HG03095 (cell line): Measurements from ENCODE around the gene SNX32.

Source experiments
- ATAC-seq: cut with Tn5 transposase; IDR thresholded peaks from one replicate; pipeline ENCODE4 v1.9.1; 2021; ENCODE audit warnings: moderate library complexity; ENCODE audit not compliant: unreplicated experiment

SNX32 gene

DNA sequence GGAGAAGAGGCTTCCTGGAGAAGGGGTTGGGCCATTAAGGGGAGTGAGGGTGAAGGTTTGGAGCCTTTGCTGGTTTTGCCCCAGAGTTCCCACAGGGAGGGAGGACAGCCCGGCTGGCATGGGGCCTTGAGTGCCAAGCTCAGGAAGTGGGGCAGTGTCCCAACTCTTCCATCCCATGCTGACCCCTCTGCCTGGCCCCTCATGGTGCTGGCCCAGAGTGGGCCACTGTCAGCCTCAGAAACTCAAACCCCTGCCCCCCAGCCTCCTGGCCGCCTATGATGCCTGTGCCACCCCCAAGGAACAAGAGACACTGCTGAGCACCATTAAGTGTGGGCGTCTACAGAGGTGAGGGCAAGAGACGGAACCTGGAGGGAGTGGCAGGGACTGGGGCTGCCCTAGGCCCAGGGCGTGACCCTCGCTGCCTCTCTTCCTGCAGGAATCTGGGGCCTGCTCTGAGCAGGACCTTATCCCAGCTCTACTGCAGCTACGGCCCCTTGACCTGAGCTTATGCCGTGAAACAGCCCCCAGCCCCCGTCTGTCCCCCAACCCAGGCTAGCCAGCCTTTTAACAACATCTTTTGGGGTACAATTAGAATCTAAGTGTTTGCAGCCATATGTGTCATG, 31.9 kb downstream of the SNX32 start:
- no peak for ATAC-seq

DNA sequence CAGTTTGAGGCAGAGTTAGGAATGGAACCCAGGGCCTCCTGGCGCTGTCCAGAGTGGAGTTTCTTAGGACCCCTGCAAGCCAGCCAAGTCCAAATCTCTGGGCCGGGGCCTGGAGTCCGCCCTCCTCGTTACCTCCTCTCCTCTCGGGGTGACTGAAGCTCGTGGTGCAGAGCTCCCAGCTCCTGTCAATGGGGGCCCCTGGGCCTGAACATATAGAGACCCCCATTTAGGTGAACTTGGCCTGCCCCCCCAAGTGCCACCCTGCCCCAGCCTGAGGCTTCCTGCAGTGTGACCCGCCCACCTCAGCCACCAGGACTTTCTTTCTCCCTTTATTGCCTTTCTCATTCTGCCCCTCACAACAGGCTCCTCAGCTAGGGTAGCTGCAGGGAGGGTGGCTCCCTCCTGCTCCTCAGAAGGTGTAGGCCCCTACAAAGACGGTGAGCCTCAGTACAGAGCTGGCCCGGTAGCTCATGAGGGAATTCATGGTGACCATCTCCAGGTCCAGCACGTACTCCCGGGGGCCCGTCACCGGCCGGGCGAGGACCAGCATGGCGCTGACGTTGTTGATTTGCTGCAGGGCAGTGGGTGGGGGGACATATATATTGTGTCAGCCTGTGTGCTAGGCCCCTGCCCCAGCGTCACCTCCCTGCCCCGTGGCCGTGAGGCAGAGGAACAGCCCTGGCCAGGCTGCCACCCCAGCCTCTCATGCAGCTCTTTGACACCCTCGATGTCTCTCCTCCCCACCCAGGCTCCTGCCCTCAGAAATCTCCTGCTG, 32.9 kb downstream of the SNX32 start:
- ATAC-seq: no peak

DNA sequence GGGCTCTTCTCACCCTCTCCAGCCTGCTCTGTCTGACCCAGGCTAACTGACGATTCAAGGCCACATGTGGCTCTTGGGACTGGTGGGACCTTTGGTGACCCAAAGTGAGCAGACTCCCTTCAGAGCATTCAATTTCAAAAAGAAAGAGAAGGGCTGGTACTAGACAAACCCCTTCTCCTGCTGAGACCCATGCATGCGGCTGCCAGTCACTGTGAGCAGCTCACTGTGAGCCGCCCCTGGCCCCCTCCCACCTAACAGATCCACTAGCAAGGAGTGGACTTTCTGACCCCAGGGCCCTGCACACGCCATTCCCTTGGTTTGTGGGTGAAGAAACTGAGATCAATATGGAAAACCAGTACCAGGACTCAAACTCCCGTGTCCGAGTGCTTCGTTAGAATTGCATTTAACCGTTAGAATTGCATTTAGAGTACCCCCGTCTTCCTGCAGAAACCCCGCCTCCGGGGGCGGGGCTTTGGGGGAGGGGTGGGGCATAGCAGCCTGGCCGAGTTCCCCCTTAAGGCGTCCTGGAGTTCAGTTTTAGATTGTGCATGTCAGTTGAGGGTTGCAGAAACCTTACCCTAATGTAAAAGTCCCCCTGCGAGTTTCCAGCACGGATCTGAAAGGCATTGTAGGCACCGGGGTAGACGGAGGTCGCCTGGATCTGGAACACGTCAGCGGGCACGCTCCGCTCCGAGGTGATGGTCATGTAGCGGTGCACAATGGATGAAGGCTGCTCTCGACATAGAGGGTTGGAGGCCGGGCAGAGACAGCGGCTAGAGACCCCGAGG, 33.7 kb downstream of the SNX32 start:
- ATAC-seq: no peak

DNA sequence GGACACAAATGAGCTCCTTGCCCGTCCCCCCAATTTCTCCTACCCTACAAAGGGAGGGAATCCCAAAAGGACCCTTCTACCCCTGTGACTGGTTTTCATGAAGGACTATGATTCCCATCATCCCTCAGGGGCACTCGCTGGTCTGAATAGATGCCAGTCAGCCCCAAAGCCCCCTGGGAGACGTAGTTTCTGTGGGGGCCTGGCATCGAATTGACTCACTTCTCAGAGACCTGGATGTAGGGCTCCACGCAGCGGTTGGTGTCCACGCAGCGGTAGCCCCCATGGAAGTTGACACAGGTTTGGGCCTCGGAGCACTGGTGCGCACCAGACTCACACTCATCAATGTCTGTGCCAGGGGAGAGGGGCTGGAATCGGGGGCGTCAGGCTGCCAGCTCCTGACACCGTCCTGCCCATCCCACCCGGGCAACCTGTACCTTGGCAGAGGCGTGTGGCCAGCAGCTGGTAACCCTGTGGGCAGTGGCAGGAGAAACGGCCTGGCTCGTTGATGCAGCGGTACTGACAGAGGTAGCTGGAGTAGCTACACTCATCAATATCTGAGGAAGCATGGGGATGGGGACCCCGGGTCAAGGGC, 34.4 kb downstream of the SNX32 start:
- ATAC-seq: no peak

DNA sequence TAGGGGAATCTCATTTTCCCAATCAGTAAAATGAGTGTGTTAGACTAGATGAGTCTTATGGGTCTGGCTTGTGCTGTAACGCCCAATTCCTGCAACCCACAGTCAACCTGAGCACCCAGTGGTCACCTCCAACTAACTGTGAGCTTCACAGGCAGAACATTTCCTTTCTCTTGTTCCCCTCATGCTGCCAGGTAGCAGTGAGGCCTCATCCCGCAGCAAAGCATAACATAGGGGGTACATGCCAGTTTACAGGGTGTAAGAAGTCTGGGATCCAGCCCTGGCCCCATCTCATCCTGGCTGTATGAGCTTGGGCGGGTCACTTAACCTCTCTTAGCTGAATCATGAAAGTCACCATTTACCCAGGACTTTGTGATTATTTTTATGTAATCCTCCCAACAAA, 35.1 kb downstream of the SNX32 start:
- ATAC-seq: no peak

DNA sequence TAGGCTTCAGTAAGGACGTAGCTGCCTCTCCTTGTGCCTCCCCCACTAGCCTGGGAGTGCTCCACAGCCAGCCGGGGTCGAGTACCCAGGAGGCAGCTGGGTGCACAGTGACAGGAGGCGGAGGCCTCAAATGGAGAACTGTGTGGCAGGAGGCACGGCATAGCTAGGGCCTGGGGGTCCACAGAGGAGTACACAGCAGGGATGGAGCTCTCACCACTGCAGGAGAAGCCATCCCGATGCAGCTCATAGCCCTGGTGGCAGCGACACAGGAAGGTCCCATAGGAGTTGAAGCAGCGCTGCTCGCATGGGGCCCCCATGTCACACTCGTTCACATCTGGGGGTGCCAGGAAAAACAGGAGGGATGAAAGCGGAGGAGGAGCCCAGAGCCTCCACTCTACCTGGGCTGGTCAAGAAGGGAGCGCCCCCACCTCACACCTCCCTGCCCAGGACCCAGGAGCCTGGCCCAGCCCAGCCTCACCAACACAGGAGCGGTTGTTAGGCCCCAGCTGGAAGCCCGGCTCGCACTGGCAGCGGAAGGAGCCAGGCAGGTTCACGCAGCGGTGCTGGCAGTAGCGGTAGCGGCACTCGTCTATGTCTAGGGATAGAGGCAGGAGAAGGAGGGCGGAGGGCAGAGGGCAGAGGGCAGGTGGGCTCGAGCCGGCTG, 36.0 kb downstream of the SNX32 start:
- ATAC-seq: no peak

DNA sequence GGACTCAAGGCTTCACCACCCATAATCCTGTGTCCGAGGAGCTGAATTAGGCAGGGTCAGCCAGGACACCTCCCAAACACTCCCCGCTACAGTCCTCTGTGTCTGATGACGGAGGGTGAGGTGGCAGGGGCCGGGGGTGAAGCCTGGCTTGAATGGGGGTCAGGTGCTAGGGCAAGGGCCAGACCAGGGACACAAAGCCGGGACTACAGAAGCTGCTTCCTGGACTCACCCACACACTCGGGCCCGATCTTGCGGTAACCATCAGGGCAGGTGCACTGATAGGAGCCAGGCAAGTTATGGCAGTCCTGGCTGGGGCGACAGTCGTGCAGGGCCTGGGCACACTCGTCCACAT, 36.5 kb downstream of the SNX32 start:
- ATAC-seq: no peak

DNA sequence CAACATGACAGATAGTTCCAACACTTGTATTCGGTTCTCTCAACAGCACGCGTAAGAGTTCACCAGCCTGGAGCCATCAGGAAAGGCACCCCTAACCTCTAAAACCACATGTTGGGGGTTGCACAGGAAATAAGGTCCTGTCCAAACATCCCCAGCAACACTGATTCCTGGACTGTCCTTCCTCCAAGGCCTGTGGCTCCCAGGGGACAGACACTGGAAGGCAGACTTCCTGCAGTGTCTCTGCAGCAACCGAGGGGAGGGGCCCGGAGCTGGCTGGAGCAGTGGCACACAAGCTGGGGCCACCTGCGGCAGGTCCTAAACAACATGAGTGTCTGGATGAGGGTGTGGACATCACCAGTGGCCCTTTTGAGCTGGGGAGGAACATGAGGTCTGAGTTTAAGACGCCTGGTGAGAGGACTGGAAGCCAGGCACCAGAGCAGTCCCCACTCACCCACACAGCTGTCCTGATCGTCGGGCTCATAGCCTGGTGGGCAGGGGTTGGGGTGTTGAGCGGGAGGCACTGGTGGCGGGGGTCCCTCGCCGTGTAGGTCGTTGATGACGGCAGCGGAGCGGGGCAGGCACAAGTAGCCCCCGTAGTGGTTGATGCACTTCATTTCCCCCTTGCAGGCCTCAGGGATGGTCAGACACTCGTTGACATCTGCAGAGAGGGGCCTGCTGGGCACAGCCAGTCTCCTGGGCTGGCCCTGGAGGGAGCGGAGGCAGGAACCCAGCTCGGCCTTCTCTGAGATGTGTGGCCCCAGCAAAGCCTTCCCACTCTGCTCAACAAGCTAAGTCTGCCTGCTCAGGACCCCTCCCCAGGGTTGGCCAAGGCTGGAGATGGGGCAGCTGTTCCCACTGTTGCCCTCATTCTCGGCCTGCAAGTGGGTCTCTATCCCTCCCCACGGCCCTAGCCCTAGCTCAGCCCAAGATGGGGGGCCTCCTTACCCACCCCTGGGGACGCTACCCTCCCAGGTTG, 37.2 kb downstream of the SNX32 start:
- no peak for ATAC-seq

DNA sequence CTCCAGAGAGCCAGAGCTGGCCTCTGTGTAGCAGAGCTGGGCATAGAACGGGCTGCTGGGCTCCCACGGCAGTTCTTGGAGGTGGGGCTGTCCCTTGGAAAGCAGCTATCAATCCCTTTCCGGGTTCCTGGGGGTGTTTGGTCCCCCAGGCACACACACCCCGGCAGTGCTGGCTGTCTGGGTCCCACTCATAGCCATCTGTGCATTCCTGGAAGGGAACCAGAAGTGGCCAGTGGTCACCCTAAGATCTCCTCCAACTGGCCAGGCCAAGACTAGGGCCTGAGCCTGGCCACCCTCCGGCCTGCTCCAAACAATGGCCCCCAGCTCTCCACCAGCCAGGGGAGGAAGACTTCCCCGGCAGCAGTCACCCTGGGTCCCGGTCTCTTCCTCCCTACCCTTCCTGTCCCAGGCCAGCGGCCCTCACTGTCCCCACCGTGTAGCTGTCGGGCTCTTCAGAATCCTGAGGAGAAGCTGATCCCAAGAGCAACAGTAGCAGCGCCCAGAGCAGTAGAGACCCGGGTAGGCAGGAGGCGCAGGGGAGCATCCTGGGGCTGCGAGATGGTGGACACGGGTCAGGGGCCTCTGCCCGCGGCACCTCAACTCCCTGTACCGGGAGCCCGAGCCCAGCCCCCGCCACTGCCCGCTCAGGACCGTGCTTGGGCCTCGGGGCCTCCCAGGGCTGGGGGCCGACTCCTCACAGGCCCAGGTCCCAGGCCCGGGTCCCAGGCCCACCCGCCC, 38.2 kb downstream of the SNX32 start:
- no peak for ATAC-seq

DNA sequence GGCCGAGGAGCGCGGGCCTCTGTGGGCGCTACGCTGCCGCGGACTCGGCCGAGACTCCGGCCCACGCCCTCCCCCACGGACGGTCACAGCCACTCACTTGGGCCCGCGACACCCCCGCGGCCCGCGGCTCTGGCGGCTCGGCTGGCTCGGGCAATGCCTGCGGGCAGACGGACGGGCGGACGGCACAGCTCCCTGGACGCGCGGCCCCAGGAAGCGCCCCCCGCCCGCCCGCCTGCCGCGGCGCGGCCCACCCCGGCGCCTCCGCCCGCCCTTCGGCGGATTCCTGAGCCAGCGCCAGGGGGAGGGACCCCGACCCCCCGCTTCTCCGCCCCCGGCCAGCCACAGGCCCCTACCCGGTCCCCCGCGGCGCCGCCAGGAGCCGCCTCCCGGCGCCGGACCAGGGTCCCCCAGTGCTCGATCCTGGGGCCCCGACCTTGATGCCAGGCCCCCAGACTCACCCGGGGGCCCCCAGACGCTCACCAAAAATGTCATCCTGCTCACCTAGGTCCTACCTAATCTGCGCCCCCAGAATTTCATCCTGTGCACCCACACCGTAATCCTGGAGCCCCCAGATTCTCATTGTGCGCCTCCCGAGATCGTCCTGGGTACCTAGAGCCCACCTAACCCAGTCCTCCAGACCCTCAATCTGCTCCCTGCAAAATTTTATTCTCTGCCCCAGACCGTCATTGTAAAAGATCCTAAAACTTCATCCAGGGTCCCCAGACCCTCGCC, 39.0 kb downstream of the SNX32 start, which contains the start of gene EFEMP2:
TSS of gene EFEMP2 (minus strand) at position 215 of the 732 bp plus-strand sequence. CDS start 446 bp downstream, outside the sequence.
- ATAC-seq: no peak

DNA sequence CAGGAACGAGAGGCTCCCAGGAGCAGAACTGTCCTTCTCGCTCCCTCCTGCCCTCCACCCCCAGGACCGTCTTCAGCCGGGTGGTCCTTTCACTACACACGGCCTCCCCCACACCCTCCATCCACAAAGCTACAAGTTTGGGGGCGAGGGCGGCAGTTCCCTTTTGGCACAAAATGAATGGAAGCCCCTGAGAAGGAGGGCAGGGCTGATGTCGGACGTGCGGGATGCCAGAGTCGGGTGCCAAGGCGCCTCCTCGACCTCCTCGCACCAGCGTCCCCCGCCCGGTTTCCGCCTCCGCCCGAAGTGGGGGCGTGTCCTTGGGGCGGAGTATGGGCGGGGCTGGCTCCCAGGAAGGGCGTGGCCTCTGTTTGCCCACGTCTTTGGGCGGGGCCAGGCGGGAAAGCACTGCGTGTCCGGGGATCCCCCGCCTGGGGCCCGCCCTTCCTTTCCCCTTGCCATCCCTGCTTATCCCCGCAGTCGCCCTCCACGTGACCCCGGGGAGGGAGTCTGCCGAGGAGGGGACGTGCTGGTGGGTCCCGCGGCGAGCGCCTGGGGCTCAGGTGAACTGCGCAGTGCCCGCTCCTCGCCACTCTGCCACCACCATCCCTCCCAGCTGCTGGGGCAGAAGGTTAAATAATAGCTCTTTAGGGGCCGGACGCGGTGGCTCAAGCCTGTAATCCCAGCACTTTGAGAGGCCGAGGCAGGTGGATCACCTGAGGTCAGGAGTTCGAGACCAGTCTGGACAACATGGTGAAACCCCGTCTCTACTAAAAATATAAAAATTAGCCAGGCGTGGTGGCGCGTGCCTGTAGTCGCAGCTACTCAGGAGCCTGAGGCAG, 39.8 kb downstream of the SNX32 start:
- peak; percentile 67 for ATAC-seq

DNA sequence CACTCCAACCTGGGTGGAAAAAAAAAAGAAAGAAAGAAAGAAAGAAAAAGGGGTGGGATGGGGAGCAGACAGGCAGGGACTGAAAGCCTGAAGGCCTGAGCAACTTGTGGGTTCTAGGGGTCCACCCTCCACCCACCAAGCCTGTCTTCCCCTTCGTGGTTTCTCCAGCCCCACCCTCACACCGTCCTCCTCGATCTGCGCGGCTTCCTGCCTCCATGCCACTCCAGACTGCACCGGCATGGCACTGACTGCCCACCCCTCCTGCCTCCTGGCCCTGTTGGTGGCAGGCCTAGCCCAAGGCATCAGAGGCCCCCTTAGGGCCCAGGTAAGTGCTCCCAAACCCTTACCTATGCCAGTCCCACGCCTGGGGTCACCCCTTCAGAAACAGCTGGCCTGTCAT, 45.9 kb downstream of the SNX32 start, which contains the start of gene CTSW:
TSS of gene CTSW (plus strand) at position 221 of the 400 bp plus-strand sequence. CDS start at position 239, 18 bp downstream.
- no peak for ATAC-seq

DNA sequence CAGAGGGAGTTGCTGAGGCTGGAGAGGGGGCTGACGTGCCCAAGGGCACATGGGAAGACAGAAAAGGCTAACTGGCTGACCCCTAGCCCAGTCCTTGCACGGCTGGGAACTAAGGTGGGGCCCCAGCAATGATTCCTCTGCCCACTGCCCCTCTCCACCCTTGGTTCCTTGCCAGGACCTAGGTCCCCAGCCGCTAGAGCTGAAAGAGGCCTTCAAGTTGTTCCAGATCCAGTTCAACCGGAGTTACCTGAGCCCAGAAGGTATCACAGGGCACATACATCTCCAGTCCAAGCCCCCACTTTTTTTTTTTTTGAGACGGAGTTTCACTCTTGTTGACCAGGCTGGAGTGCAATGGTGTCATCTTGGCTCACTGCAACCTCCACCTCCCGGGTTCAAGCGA, 46.3 kb downstream of the SNX32 start:
- ATAC-seq: no peak

DNA sequence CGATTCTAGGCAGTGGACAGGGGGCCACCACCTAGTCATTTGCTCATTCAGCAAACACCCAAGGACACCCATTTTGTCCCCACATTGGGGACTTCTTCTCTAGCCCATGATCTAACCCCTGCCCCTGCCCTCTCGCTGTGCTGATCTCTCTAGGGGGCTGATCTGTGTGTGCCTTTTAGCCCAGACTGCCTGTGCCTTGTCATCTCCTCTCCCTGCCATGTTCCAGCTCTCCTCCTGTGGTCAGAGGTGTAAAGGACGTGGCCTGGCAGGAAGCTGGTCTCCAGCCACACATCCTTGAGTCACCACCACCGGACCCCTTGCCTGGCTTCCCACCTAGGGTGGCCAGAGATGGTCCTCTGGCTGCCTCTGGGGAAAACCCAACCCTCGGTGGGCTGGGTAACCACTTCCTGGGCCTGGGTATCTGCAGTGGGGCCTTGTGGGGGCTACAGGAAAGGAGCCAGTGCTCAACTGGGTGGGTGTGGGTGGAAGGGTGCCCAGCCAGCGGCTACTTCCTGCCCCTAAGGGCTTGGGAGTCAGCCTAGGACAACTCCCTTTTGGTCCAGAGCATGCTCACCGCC, 47.2 kb downstream of the SNX32 start:
- ATAC-seq: no peak

DNA sequence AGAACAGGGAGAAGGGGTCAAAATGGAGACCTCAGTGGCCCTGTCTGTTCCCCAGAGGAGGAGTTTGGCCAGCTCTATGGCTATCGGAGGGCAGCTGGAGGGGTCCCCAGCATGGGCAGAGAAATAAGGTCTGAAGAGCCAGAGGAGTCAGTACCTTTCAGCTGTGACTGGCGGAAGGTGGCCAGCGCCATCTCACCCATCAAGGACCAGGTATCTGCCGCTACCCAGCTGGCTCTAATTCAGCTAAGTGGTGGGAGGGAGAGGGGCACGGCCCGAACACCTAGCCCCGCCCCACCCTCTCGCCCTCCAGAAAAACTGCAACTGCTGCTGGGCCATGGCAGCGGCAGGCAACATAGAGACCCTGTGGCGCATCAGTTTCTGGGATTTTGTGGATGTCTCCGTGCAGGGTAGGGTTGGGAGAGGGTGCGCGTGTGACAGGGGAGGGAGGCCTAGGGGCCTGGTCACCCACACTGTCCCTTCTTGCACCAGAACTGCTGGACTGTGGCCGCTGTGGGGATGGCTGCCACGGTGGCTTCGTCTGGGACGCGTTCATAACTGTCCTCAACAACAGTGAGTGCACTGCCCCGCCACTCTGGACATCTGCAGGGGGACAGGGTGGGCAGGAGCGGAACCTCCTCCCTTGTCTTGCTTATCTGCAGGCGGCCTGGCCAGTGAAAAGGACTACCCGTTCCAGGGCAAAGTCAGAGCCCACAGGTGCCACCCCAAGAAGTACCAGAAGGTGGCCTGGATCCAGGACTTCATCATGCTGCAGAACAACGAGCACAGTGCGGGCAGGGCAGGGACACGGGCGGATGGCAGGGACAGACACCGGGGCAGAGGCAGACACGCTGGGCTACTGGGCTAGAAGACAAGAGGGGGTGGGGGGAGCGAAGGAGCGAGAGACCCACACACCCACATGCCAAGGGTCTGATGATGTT, 48.6 kb downstream of the SNX32 start:
- no peak for ATAC-seq
